Measurements from ENCODE around the gene SLC8A2. TPM values are rescaled to one million over a fixed set of nuclear protein-coding genes. Genes with fewer than 3 reads are reported as not detected.

SLC8A2 gene
- polyA plus RNA-seq, 1 donor (not counting 4 experiments of a cell fraction or from before 2014, with no cell fraction given) = 0.17 TPM

- Histone ChIP-seq H3K9ac (ENCODE audit: control insufficient read depth, extremely low read depth, insufficient read depth, low read length) (no peak overlapping the region), H3K4me3 (ENCODE audit: control insufficient read depth in 2 of 3, extremely low read depth in 1 of 3, insufficient read depth in 2 of 3, low read depth in 1 of 3, low read length in 3 of 3) (no peak overlapping the region), H3K36me3 (ENCODE audit: control insufficient read depth in 2 of 2, extremely low read depth in 1 of 2, insufficient read depth in 2 of 2, low read length in 2 of 2) (no peaks in the 10 kb centered on the region), H3K9me1 (ENCODE audit: control insufficient read depth, extremely low read depth, insufficient read depth, low read length) (no peaks in the 10 kb centered on the region), H2AFZ (ENCODE audit: control insufficient read depth, low read length) (no peak overlapping the region), H4K20me1 (ENCODE audit: control insufficient read depth, extremely low read depth, insufficient read depth, low read length) (peaks cover 4% of the 10 kb centered on the region), H3K4me2 (ENCODE audit: control insufficient read depth, extremely low read depth, insufficient read depth, low read depth, low read length) (no peak overlapping the region), H3K27ac (ENCODE audit: control insufficient read depth, insufficient read depth, low read length) (no peak overlapping the region), H3K4me1 (ENCODE audit: control insufficient read depth, extremely low read depth, insufficient read depth, low read length) (peaks cover 4% of the 10 kb centered on the region), H3K27me3 (ENCODE audit: control insufficient read depth, extremely low read depth, insufficient read depth, low read length) (peaks cover 61% of the 10 kb centered on the region), H3K79me2 (ENCODE audit: control insufficient read depth, insufficient read depth, low read length) (no peaks in the 10 kb centered on the region), H3K9me3 (ENCODE audit: control insufficient read depth, low read depth, low read length) (no peaks in the 10 kb centered on the region)
- dilution Hi-C loops (cut with MboI; ENCODE audit: extremely low pct_ligation_motif_present, low sequenced_read_pairs) = no loop called here
- TF ChIP-seq EZH2 (IDR thresholded peaks at IDR 0.05; ENCODE audit: low read length) = no peak
- TF ChIP-seq, protein P1, sequence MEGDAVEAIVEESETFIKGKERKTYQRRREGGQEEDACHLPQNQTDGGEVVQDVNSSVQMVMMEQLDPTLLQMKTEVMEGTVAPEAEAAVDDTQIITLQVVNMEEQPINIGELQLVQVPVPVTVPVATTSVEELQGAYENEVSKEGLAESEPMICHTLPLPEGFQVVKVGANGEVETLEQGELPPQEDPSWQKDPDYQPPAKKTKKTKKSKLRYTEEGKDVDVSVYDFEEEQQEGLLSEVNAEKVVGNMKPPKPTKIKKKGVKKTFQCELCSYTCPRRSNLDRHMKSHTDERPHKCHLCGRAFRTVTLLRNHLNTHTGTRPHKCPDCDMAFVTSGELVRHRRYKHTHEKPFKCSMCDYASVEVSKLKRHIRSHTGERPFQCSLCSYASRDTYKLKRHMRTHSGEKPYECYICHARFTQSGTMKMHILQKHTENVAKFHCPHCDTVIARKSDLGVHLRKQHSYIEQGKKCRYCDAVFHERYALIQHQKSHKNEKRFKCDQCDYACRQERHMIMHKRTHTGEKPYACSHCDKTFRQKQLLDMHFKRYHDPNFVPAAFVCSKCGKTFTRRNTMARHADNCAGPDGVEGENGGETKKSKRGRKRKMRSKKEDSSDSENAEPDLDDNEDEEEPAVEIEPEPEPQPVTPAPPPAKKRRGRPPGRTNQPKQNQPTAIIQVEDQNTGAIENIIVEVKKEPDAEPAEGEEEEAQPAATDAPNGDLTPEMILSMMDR (optimal IDR thresholded peaks at IDR 0.05 in 1 of 3, IDR thresholded peaks at IDR 0.05 in 1 of 3, conservative IDR thresholded peaks at IDR 0.05 in 1 of 3; ENCODE audit: extremely low read depth in 1 of 3, insufficient read depth in 2 of 3, low read length in 3 of 3) = no peak
- DNase-seq (ENCODE audit: low read depth, low spot score) (no peak), FAIRE-seq (no peak)
Observed at GRCh38 chr19:47415953-47416642, 55.6 kb downstream of the SLC8A2 start.

DNA sequence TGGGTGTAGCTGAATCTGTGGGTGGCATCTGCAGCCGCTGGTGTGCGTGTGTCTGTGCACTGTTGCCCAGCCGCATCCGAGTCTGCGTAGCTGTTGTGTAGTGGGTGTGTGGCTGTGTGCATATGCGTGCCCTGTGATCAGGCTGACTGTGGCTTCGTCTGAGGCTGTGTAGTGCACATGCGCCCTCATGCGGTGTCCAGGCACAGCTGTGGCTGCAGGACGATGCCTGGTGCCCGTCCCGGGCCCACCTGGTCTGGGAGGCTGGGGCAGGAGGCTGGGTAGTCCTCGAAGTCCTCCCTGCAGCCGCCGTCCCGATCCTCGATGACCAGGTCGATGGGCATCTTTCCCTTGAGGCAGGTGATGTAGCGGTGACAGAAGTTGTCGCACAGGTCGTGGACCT lies 57.2 kb downstream of the SLC8A2 start:
- Histone ChIP-seq H3K4me1 (ENCODE audit: control insufficient read depth, extremely low read depth, insufficient read depth, low read length) (peaks cover 4% of the 10 kb centered on the region), H3K27me3 (ENCODE audit: control insufficient read depth, extremely low read depth, insufficient read depth, low read length) (peaks cover 45% of the 10 kb centered on the region)

More for the DNA sequence above, 57.2 kb downstream of the SLC8A2 start:
- DNase-seq (ENCODE audit: low read depth, low spot score) (no peak), FAIRE-seq (no peak)
- no peak overlapping the region for H2AFZ ChIP-seq (ENCODE audit: control insufficient read depth, low read length)
- no peak overlapping the region for H3K4me2 ChIP-seq (ENCODE audit: control insufficient read depth, extremely low read depth, insufficient read depth, low read depth, low read length)
- no peaks in the 10 kb centered on the region for H3K79me2 ChIP-seq (ENCODE audit: control insufficient read depth, insufficient read depth, low read length)
- H3K4me3 ChIP-seq (ENCODE audit: control insufficient read depth in 2 of 3, extremely low read depth in 1 of 3, insufficient read depth in 2 of 3, low read depth in 1 of 3, low read length in 3 of 3) = no peak overlapping the region
- H3K27ac ChIP-seq (ENCODE audit: control insufficient read depth, insufficient read depth, low read length) = no peak overlapping the region
- TF ChIP-seq, protein P1 (optimal IDR thresholded peaks at IDR 0.05 in 1 of 3, IDR thresholded peaks at IDR 0.05 in 1 of 3, conservative IDR thresholded peaks at IDR 0.05 in 1 of 3; ENCODE audit: extremely low read depth in 1 of 3, insufficient read depth in 2 of 3, low read length in 3 of 3) = peak in 2 of 3 experiments; percentile 44 to 78
- no peak for TF ChIP-seq EZH2 (IDR thresholded peaks at IDR 0.05; ENCODE audit: low read length)
- H4K20me1 ChIP-seq (ENCODE audit: control insufficient read depth, extremely low read depth, insufficient read depth, low read length) = peaks cover 4% of the 10 kb centered on the region
- dilution Hi-C loops (cut with MboI; ENCODE audit: extremely low pct_ligation_motif_present, low sequenced_read_pairs) = no loop called here
- H3K9ac ChIP-seq (ENCODE audit: control insufficient read depth, extremely low read depth, insufficient read depth, low read length) = no peak overlapping the region
- H3K9me3 ChIP-seq (ENCODE audit: control insufficient read depth, low read depth, low read length) = no peaks in the 10 kb centered on the region
- H3K9me1 ChIP-seq (ENCODE audit: control insufficient read depth, extremely low read depth, insufficient read depth, low read length) = no peaks in the 10 kb centered on the region
- no peaks in the 10 kb centered on the region for H3K36me3 ChIP-seq (ENCODE audit: control insufficient read depth in 2 of 2, extremely low read depth in 1 of 2, insufficient read depth in 2 of 2, low read length in 2 of 2)
